RPMI8226 (cell line): ENCODE data around the gene ABCC8.

Experiments used
- DNase-seq: peaks from one replicate; pipeline ENCODE4 v3.0.0-alpha.2; 2015

Gene ABCC8

DNA sequence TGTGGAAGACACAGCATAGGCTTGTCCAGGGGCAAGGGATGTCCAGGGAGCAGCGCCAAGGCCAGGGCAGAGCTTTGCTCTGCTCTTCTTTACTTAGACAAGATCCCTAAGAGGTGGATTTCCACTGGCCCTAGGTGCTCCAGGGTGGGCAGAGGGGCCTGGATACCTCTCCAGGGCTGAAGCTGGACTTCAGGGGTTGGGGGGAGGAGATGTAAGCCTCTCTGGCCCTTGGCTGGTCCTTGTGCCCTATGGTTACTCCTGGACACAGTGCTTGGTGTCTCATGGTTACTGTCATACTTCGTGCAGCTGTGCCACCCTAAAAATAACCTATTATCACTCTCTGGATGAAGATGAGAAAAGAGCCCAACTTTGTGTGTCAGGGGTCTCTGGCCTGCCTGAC is 75.3 kb downstream of the ABCC8 start:
- no peak for DNase-seq

- peak; percentile 57 for DNase-seq
Observed at GRCh38 chr11:17400048-17400775, 76.4 kb downstream of the ABCC8 start.

- DNase-seq = no peak
Observed at GRCh38 chr11:17399236-17399635, 77.4 kb downstream of the ABCC8 start.

GRCh38 chr11:17397311-17398002 is 79.2 kb downstream of the ABCC8 start:
- DNase-seq = no peak

- no peak for DNase-seq
Observed at GRCh38 chr11:17396598-17397310, 79.9 kb downstream of the ABCC8 start.

- no peak for DNase-seq
Observed at GRCh38 chr11:17395978-17396377, 80.7 kb downstream of the ABCC8 start.

- no peak for DNase-seq
Observed at GRCh38 chr11:17395554-17395961, 81.1 kb downstream of the ABCC8 start.

GRCh38 chr11:17394743-17395390 is 81.8 kb downstream of the ABCC8 start:
- no peak for DNase-seq

GRCh38 chr11:17393472-17393871 is 83.2 kb downstream of the ABCC8 start:
- DNase-seq = no peak

- no peak for DNase-seq
Observed at GRCh38 chr11:17392872-17393271, 83.8 kb downstream of the ABCC8 start.

GRCh38 chr11:17391493-17392355 is 84.9 kb downstream of the ABCC8 start:
- peak; percentile 83 for DNase-seq

DNA sequence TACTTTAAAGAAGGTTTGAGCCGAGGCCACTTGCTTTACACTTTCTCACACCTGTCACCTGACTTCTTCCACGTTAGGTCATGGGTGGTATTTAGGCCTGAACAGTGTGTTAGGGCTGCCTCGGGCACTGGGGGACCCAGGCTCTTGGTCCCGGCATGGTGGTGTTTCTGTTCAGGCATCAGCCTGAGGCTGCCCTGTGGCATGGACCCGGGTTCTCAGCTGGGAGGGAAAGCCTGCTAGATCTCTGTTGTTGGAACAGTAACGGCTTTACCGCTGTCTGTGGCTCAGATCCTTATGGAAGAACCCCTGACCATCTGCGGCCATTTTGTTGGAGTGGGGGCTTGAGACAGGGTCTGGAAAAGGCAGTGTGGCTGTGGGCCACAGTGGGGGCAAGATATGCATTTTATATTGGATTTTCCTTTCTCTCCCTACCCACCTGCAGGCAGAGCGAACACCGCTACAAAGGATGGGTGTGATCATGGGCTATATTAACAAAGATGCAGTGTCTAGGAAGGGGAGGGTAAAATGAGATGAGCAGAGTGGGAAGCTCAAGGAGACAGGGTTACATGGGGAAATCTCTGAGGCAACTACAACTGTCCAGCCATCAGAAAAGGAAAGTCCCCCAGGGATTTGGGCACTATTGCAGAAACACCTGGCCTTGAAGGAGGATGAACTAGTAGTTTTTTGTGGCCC is 86.5 kb downstream of the ABCC8 start:
- DNase-seq = no peak

GRCh38 chr11:17389211-17389956 is 87.3 kb downstream of the ABCC8 start:
- DNase-seq = peak; percentile 77

DNA sequence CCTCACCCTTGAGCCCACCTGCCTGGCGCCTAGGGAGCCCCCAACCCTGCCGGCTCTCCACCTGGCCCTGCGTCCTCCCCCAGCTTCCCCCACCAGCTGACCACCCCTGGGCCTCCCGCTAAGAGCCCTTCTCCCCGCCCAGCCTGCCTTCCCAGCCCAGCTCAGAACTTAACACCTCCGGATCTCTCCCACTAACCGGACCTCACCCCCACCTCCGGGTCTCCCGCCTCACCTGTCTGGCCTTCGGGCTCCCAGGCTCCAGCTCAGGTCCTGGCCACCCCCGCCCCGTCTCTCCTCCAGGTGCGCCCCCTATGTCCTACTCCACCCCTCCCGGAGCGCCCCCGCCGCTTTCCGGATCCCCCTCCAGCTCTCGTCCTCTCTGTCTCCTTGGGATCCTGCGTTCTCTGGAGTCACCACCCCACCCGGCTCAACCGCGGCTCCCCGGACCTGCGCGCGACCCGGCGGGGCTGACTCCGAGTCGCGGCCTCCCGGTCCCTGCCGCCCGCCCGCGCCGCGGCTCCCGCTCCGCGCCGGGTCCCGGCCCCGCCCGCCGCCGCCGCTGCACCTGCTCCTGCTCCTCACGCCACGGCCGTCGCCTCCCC is 87.9 kb downstream of the ABCC8 start, which contains the start of gene KCNJ11:
Gene KCNJ11 (minus strand): TSS at position 51 of the 602 bp plus-strand sequence. CDS start 568 bp downstream, outside the sequence.
- DNase-seq = peak; percentile 27

DNA sequence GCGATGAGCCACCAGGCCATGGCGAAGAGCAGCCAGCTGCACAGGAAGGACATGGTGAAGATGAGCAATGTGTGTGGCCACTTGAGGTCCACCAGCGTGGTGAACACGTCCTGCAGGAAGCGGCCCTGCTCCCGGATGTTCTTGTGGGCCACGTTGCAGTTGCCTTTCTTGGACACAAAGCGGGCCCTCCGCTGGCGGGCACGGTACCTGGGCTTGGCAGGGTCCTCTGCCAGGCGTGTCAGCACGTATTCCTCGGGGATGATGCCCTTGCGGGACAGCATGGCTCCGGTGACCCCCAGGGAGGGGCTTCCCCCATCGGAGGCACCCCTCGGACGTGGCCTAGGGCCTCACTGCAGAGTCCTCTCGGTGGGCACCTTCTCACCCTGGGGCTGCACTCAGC is 88.8 kb downstream of the ABCC8 start:
- DNase-seq = no peak

DNA sequence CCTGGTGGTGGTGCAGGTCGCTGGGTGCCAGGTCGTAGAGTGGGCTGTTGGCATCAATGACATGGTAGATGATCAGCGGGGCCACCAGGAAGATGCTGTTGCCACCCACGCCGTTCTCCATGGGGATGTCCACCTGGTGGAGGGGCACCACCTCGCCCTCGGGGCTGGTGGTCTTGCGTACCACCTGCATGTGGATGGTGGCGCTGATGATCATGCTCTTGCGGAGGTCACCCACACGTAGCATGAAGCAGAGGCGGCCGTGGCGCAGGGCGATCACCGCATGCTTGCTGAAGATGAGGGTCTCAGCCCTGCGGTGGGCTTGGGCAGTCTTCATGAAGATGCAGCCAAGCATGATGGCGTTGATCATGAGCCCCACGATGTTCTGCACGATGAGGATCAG is 89.4 kb downstream of the ABCC8 start:
- no peak for DNase-seq

DNA sequence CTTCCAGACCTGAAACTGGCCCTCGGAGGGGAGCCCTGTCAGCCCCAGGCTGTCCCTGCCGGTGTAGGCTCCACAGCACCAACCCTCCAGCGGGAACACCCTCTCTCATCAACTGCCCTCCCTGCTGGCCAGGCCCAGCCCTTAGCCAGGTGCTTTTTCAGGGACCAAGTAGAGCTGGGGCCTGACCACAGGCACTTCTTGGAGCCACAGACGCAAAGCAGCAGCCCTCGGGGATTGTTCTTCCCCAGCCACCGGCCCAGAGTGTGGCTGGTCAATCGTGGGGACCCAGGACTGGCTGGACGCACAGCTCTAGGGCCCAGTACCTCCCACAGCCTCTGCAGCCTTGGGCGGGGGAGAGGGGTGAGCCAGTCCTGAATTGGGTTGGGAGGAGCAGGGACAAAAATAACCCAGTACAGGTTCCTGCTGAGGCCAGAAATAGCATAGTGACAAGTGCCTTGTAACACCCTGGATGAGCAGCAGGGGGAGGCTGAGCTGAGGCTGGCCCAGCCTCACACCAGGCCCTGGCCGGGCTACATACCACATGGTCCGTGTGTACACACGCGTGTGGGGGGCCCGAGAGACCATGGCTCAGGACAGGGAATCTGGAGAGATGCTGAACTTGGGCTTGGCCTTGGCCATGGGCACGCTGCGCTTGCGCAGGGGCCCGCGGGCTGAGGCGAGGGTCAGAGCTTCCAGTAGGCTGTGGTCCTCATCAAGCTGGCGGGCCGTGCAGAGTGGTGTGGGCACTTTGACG is 90.1 kb downstream of the ABCC8 start:
- DNase-seq = peak; percentile 79

- DNase-seq = no peak
Observed at GRCh38 chr11:17385926-17386325, 90.7 kb downstream of the ABCC8 start.

DNA sequence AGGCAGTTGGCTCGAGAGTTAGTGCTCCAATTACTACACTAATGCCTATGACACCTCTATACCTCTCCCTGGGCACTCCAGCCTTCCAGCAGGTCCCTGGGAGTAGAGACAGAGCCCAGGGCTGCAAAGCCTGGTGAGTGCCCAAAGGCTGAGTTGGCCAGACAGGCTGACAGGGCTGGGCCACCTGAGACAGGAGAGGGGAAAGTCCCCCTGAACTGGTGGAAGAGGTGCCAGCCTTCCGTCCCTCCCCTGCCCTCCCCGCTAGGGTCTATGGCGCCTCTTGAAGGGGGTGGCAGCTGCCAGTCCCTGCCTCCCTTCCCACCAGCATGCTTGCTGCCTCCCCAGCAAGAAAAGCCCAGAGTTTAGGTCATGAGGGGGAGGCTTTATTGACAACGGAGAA is 91.2 kb downstream of the ABCC8 start:
- DNase-seq = no peak
